Upper lobe of left lung (tissue), 4 donors: ENCODE results near the gene CLK3.

Source experiments
- EP300 ChIP-seq, 4 donors: sonication (generic); formaldehyde crosslinking; IDR thresholded peaks; one replicate each; pipeline ENCODE4 v1.5.1; 2017; ENCODE audit warnings: antibody characterized with exemption in 4 of 4, control low read depth in 2 of 4
- POLR2A ChIP-seq, 4 donors: fragments of 450-650 bp; IDR thresholded peaks; one replicate each; pipeline ENCODE4 v1.5.1; 2016 to 2017; ENCODE audit warnings: antibody characterized with exemption in 4 of 4, mild to moderate bottlenecking in 2 of 4
- POLR2AphosphoS5 ChIP-seq, 2 donors: sonication (generic); formaldehyde crosslinking; IDR thresholded peaks; one replicate each; pipeline ENCODE4 v1.5.1; 2017; ENCODE audit warnings: antibody characterized with exemption in 2 of 2
- TF ChIP-seq, protein P1 (sequence below), 6 experiments: fragments of 450-650 bp in 4 of 6; fragments of 200-600 bp in 2 of 6; sonication (generic) in 2 of 6; IDR thresholded peaks; one replicate each; pipeline ENCODE4 v1.5.1; 2016 to 2019; ENCODE audit warnings: antibody characterized with exemption in 6 of 6

DNA sequence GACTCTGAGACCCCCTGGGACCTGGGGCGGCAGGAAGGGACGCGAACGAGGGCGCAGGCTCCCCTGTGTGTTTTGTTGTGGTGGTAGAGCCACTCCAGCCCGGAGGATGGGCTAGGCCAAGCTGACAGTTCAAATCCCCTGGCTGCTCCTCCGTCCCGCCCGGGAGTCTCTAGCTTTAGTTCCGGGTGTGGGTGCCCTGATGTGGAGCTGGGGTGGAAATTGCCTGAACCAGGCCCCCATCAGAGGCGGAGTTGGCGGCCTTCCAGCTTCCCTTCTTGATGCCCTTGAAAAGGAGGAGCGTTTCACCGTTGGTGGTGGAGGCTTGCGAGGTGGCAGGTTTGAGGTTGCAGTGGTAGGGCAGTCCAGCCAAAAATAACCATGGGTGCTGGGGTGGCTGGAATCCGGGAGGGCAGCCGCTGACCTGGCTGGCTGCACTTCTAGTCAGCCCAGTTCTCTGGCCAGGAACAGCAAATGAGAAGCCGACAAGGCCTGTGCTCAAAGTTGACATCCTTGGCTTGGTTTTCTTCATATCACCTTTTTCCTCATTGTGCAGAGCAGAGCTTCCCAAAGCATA lies 817 bp downstream of the CLK3 start:
- TF ChIP-seq, protein P1, sequence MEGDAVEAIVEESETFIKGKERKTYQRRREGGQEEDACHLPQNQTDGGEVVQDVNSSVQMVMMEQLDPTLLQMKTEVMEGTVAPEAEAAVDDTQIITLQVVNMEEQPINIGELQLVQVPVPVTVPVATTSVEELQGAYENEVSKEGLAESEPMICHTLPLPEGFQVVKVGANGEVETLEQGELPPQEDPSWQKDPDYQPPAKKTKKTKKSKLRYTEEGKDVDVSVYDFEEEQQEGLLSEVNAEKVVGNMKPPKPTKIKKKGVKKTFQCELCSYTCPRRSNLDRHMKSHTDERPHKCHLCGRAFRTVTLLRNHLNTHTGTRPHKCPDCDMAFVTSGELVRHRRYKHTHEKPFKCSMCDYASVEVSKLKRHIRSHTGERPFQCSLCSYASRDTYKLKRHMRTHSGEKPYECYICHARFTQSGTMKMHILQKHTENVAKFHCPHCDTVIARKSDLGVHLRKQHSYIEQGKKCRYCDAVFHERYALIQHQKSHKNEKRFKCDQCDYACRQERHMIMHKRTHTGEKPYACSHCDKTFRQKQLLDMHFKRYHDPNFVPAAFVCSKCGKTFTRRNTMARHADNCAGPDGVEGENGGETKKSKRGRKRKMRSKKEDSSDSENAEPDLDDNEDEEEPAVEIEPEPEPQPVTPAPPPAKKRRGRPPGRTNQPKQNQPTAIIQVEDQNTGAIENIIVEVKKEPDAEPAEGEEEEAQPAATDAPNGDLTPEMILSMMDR (IDR thresholded peaks at IDR 0.05) = peak in 2 of 6 experiments; percentile 2 to 21
- peak in 2 of 4 donors; percentile 45 to 46 for TF ChIP-seq POLR2A (IDR thresholded peaks at IDR 0.05)
- peak; percentile 69 for TF ChIP-seq POLR2AphosphoS5 (IDR thresholded peaks at IDR 0.05)
- no peak for TF ChIP-seq EP300 (IDR thresholded peaks at IDR 0.05)
